Neuronal stem cell (in vitro differentiated cells): ENCODE results near the gene VPS8.
A peak's percentile ranks its signal among the peaks of the same experiment; 100 is the strongest.

ENCODE experiments used
- DNase-seq: peaks from one replicate; pipeline ENCODE4 v3.0.0-alpha.2; 2013; ENCODE audit warnings: low spot score
- H2AFZ ChIP-seq: one replicate; pipeline ENCODE4 v1.6.1; 2013; ENCODE audit warnings: mild to moderate bottlenecking, low read length, inconsistent platforms
- H2AK5ac ChIP-seq: 2 replicates; pipeline ENCODE4 v1.6.1; 2013; ENCODE audit warnings: low read depth, mild to moderate bottlenecking, inconsistent platforms, low read length, moderate library complexity, mixed read lengths
- H2BK120ac ChIP-seq: 2 replicates; pipeline ENCODE4 v1.6.1; 2013; ENCODE audit warnings: low read depth, mild to moderate bottlenecking, inconsistent platforms, low read length, moderate library complexity, mixed read lengths
- H2BK12ac ChIP-seq: one replicate; pipeline ENCODE4 v1.6.1; 2013; ENCODE audit warnings: low read length, inconsistent platforms
- H2BK15ac ChIP-seq: 2 replicates; pipeline ENCODE4 v1.6.1; 2013; ENCODE audit warnings: mild to moderate bottlenecking, low read length, inconsistent platforms, mixed read lengths
- H2BK5ac ChIP-seq: one replicate; pipeline ENCODE4 v1.6.1; 2013; ENCODE audit warnings: inconsistent platforms, mild to moderate bottlenecking, low read length, moderate library complexity
- H3K14ac ChIP-seq: one replicate; pipeline ENCODE4 v1.6.1; 2013; ENCODE audit warnings: low read length, inconsistent platforms
- H3K18ac ChIP-seq: 2 replicates; pipeline ENCODE4 v1.6.1; 2013; ENCODE audit warnings: low read length, inconsistent platforms
- H3K23ac ChIP-seq: 2 replicates; pipeline ENCODE4 v1.6.1; 2013; ENCODE audit warnings: low read depth, mild to moderate bottlenecking, mixed read lengths, low read length, inconsistent platforms; ENCODE audit not compliant: poor library complexity
- H3K27ac ChIP-seq: replicated peaks from 3 replicates; pipeline ENCODE4 v1.5.1; 2013; ENCODE audit warnings: low read length, inconsistent platforms
- H3K27me3 ChIP-seq, 3 experiments: 2 replicates each; pipeline ENCODE4 v1.6.1; 2013; ENCODE audit warnings: low read length in 3 of 3, mild to moderate bottlenecking in 2 of 3, inconsistent platforms in 1 of 3, low read depth in 1 of 3, mixed read lengths in 1 of 3, moderate library complexity in 1 of 3; ENCODE audit not compliant: control insufficient read depth in 3 of 3, insufficient read depth in 3 of 3
- H3K36me3 ChIP-seq, 2 donors: replicated peaks in 1 of 2; 2 replicates each; pipeline ENCODE4 v1.6.1; 2013; ENCODE audit warnings: low read length in 2 of 2; ENCODE audit not compliant: control insufficient read depth in 2 of 2, insufficient read depth in 2 of 2
- H3K4ac ChIP-seq: 2 replicates; pipeline ENCODE4 v1.6.1; 2013; ENCODE audit warnings: inconsistent platforms, mild to moderate bottlenecking, low read length, moderate library complexity
- H3K4me1 ChIP-seq, 2 donors: 1 replicate in 1 of 2; 2 replicates in 1 of 2; pipeline ENCODE4 v1.6.1; 2013; ENCODE audit warnings: low read length in 2 of 2, low read depth in 1 of 2; ENCODE audit not compliant: control insufficient read depth in 2 of 2, insufficient read depth in 1 of 2
- H3K4me2 ChIP-seq: one replicate; pipeline ENCODE4 v1.6.1; 2013; ENCODE audit warnings: mild to moderate bottlenecking, low read length, inconsistent platforms; ENCODE audit not compliant: insufficient read depth, poor library complexity, severe bottlenecking
- H3K4me3 ChIP-seq, 2 donors: 2 replicates each; pipeline ENCODE4 v1.5.1; 2013; ENCODE audit warnings: low read length in 2 of 2, mild to moderate bottlenecking in 2 of 2, inconsistent platforms in 1 of 2, moderate library complexity in 1 of 2
- H3K79me1 ChIP-seq: one replicate; pipeline ENCODE4 v1.6.1; 2013; ENCODE audit warnings: low read depth, mild to moderate bottlenecking, inconsistent platforms, low read length, moderate library complexity
- H3K9ac ChIP-seq: one replicate; pipeline ENCODE4 v1.6.1; 2013; ENCODE audit warnings: mild to moderate bottlenecking, low read depth, low read length, inconsistent platforms; ENCODE audit not compliant: poor library complexity
- H3K9me3 ChIP-seq, 2 donors: replicated peaks in 1 of 2; 2 replicates each; pipeline versions ENCODE3 to v1.6.1; 2013; ENCODE audit warnings: low read length in 2 of 2, mild to moderate bottlenecking in 2 of 2, inconsistent platforms in 1 of 2, low read depth in 1 of 2, mixed read lengths in 1 of 2, moderate library complexity in 1 of 2; ENCODE audit not compliant: control insufficient read depth in 2 of 2, insufficient read depth in 1 of 2
- H4K8ac ChIP-seq: one replicate; pipeline ENCODE4 v1.6.1; 2013; ENCODE audit warnings: low read depth, mild to moderate bottlenecking, inconsistent platforms, low read length, moderate library complexity
- H4K91ac ChIP-seq: one replicate; pipeline ENCODE4 v1.6.1; 2013; ENCODE audit warnings: low read length, low read depth, mild to moderate bottlenecking, inconsistent platforms; ENCODE audit not compliant: poor library complexity
- WGBS, 2 donors: extraction: QIAGEN DNeasy Blood & Tissue Kit; methylation state at CpG; one replicate each; pipeline ENCODE4 v1.1.7; 2013; ENCODE audit warnings: missing lambda C conversion rate in 2 of 2, mixed read lengths in 1 of 2; ENCODE audit not compliant: insufficient read length in 2 of 2, insufficient replicate concordance in 1 of 2; ENCODE audit errors: extremely low coverage in 2 of 2; 5-methylcytosine and 5-hydroxymethylcytosine counted together

The VPS8 gene

DNA sequence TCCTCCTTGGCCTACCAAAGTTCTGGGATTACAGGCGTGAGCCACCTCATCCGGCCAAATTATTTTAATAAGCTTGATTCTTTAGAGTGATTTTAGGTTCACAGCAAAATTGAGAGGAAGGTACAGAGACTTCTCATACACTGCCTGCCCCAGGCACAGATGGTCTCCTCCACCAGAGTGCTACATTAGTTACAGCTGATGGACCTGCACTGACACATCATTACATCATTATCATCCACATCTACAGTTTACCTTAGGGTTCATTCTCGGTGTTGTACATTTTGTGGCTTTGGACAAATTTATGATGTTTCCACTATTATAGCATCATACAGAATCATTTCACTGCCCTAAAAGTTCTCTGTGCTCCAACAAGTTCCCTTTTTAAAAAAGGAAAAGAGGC lies 4.4 kb upstream of the VPS8 start:
- Histone ChIP-seq H4K91ac (no peak overlapping the region), H3K4me3 (no peak overlapping the region), H3K79me1 (no peaks in the 10 kb centered on the region), H2BK15ac (no peak overlapping the region), H3K27me3 (peaks cover 0 to 26% (median 0%) of the 10 kb centered on the region in 3 experiments), H3K4me1 (peaks cover 0 to 2% of the 10 kb centered on the region in 2 donors), H3K4ac (no peak overlapping the region), H3K4me2 (no peak overlapping the region), H3K18ac (no peak overlapping the region), H4K8ac (no peak overlapping the region), H3K36me3 (no peaks in the 10 kb centered on the region), H3K23ac (no peak overlapping the region), H3K14ac (no peak overlapping the region), H2AK5ac (no peak overlapping the region), H3K27ac (no peak overlapping the region), H3K9ac (no peak overlapping the region), H2BK120ac (no peak overlapping the region), H2BK5ac (no peak overlapping the region), H2AFZ (no peak overlapping the region), H3K9me3 (no peaks in the 10 kb centered on the region), H2BK12ac (no peak overlapping the region)
- no CpG with 5 or more reads among the region's 3 CpGs for WGBS, 2 donors
- no peak for DNase-seq

DNA sequence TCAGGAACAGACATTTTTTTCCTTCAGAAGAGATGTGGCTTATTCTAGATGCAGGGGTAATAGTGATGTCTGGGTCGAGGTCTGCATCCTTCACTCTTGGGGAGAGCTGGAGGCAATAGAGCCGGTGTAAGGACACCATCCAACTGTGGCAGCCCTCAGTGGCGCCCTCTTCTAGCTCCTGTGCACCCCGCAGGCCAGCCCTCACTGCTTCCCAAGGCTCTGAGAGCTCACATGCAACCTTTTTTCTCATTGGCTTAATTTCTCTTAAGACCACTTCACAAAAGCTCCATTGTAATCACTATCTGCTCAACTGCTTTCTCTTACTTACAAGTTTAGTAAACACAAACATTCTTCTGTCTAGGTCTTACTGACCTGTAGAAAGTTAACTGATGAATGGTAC lies 3.9 kb upstream of the VPS8 start:
- Histone ChIP-seq H2BK12ac (no peak overlapping the region), H3K4me3 (no peak overlapping the region), H2BK5ac (no peak overlapping the region), H3K23ac (no peak overlapping the region), H2BK15ac (no peak overlapping the region), H3K27me3 (peaks cover 0 to 26% (median 0%) of the 10 kb centered on the region in 3 experiments), H3K4me1 (peaks cover 4 to 6% of the 10 kb centered on the region in 2 donors), H3K79me1 (no peaks in the 10 kb centered on the region), H3K14ac (no peak overlapping the region), H3K4me2 (no peak overlapping the region), H3K9ac (no peak overlapping the region), H2BK120ac (no peak overlapping the region), H3K9me3 (no peaks in the 10 kb centered on the region), H3K18ac (no peak overlapping the region), H4K91ac (no peak overlapping the region), H3K36me3 (no peaks in the 10 kb centered on the region), H4K8ac (no peak overlapping the region), H2AFZ (no peak overlapping the region), H3K27ac (no peak overlapping the region), H2AK5ac (no peak overlapping the region), H3K4ac (no peak overlapping the region)
- WGBS, 2 donors: no CpG with 5 or more reads among the region's 4 CpGs
- peak; percentile 35 for DNase-seq

DNA sequence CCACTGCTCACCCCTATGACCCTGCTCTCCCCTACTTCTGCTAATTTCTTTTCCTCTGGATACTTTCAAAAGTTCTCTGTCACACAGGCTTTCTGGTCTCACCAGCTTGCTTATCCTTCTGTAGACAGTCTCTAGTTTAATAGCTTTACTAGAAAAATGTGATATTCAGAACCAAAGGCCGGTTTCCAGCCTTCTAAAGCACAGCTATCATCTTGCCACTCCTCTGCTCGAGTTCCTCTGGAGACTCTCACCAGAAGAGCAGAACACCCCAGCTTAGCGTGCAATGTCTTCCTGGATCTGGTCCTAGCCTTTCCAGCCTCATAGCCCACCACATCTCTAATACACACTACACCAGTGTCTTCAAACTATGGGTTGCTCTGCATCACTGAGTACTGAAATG lies 1.8 kb upstream of the VPS8 start:
- Histone ChIP-seq H3K14ac (no peak overlapping the region), H2BK5ac (no peak overlapping the region), H3K4me3 (no peak overlapping the region), H3K9ac (no peak overlapping the region), H4K91ac (no peak overlapping the region), H3K36me3 (no peaks in the 10 kb centered on the region), H2BK12ac (no peak overlapping the region), H3K27ac (no peak overlapping the region), H3K4me1 (peaks cover 6% of the 10 kb centered on the region in 2 donors), H3K18ac (no peak overlapping the region), H4K8ac (no peak overlapping the region), H2BK15ac (no peak overlapping the region), H3K79me1 (peaks cover 2% of the 10 kb centered on the region), H3K4ac (no peak overlapping the region), H2BK120ac (no peak overlapping the region), H2AFZ (peak overlapping the region; percentile 51), H3K27me3 (peaks cover 0 to 21% (median 0%) of the 10 kb centered on the region in 3 experiments), H3K4me2 (no peak overlapping the region), H3K23ac (no peak overlapping the region), H2AK5ac (no peak overlapping the region), H3K9me3 (no peaks in the 10 kb centered on the region)
- DNase-seq: no peak
- no CpG with 5 or more reads among the region's 3 CpGs for WGBS, 2 donors

DNA sequence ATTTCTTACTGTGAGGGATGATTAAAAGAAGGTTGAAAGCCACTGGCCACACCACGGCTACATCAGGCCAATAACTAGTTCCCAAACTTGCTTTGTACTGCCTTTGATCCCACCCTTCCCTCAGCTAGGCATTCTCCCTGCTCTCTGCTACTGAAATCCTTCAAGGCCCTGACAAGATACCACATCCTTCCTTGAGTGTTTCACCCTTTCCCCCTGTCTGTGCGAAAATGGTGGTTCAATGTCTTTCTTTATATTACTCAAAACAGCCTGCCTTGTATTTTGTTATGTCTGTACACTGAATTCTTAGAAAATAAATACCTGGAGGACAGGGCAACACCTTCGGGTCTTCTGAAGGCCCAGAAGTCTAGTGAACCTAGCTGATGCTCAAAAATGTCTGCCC lies 932 bp upstream of the VPS8 start:
- Histone ChIP-seq H2BK15ac (no peak overlapping the region), H3K4me3 (no peak overlapping the region), H2BK5ac (no peak overlapping the region), H3K4me2 (no peak overlapping the region), H2BK12ac (no peak overlapping the region), H3K4ac (no peak overlapping the region), H3K18ac (no peak overlapping the region), H2AFZ (peak overlapping the region; percentile 98), H3K4me1 (peaks cover 6% of the 10 kb centered on the region in 2 donors), H2BK120ac (no peak overlapping the region), H3K9me3 (no peaks in the 10 kb centered on the region), H4K91ac (no peak overlapping the region), H3K79me1 (peaks cover 2% of the 10 kb centered on the region), H3K23ac (no peak overlapping the region), H2AK5ac (no peak overlapping the region), H3K9ac (no peak overlapping the region), H3K27ac (no peak overlapping the region), H3K27me3 (peaks cover 0 to 19% (median 0%) of the 10 kb centered on the region in 3 experiments), H4K8ac (no peak overlapping the region), H3K36me3 (no peaks in the 10 kb centered on the region), H3K14ac (no peak overlapping the region)
- no peak for DNase-seq
- no CpG with 5 or more reads among the region's 3 CpGs for WGBS, 2 donors
